ENCODE results near the gene NEDD4. TPM values are rescaled to one million over a fixed set of nuclear protein-coding genes. Genes with fewer than 3 reads are reported as not detected.
"Not testable (repeated sequence)": the region's sequence is repeated elsewhere in the genome, so short reads cannot be mapped to it uniquely, and the experiment has no call there.

NEDD4 gene
- total RNA-seq, 2 donors from 2014 or later: 7.2 to 11.1 TPM

- no peaks in the 10 kb centered on the region for H3K9me3 ChIP-seq (ENCODE audit: control insufficient read depth, low read length, poor library complexity, severe bottlenecking)
- Mint-ChIP-seq H3K4me1 (peaks cover 7% of the 10 kb centered on the region), H3K27ac (no peak overlapping the region), H3K27me3 (no peaks in the 10 kb centered on the region), H3K36me3 (ENCODE audit: low read depth) (peaks cover 6% of the 10 kb centered on the region), H3K4me3 (no peak overlapping the region)
- ATAC-seq (no peak), DNase-seq (no peak)
These were observed 24.5 kb downstream of the NEDD4 start for GRCh38 chr15:55968923-55969322.

- Mint-ChIP-seq H3K27ac (peak overlapping the region; percentile 21), H3K27me3 (no peaks in the 10 kb centered on the region), H3K4me3 (no peak overlapping the region), H3K4me1 (peaks cover 7% of the 10 kb centered on the region), H3K36me3 (ENCODE audit: low read depth) (peaks cover 6% of the 10 kb centered on the region)
- no peak for ATAC-seq
- DNase-seq: no peak
- no peaks in the 10 kb centered on the region for H3K9me3 ChIP-seq (ENCODE audit: control insufficient read depth, low read length, poor library complexity, severe bottlenecking)
These were observed 28.3 kb downstream of the NEDD4 start for GRCh38 chr15:55965091-55965490.

GRCh38 chr15:55960946-55961345, 32.5 kb downstream of the NEDD4 start:
- no peaks in the 10 kb centered on the region for H3K27me3 Mint-ChIP-seq
- no peaks in the 10 kb centered on the region for H3K9me3 ChIP-seq (ENCODE audit: control insufficient read depth, low read length, poor library complexity, severe bottlenecking)
- ATAC-seq (no peak), DNase-seq (no peak)
- no peak overlapping the region for H3K4me3 Mint-ChIP-seq
- H3K4me1 Mint-ChIP-seq: peaks cover 4% of the 10 kb centered on the region
- peaks cover 8% of the 10 kb centered on the region for H3K36me3 Mint-ChIP-seq (ENCODE audit: low read depth)
- H3K27ac Mint-ChIP-seq: no peak overlapping the region

GRCh38 chr15:55959744-55960447, 33.5 kb downstream of the NEDD4 start:
- Mint-ChIP-seq H3K27ac (no peak overlapping the region), H3K4me1 (peaks cover 4% of the 10 kb centered on the region), H3K36me3 (ENCODE audit: low read depth) (peaks cover 6% of the 10 kb centered on the region), H3K27me3 (no peaks in the 10 kb centered on the region), H3K4me3 (no peak overlapping the region)
- ATAC-seq (no peak), DNase-seq (no peak)
- no peaks in the 10 kb centered on the region for H3K9me3 ChIP-seq (ENCODE audit: control insufficient read depth, low read length, poor library complexity, severe bottlenecking)

- Mint-ChIP-seq H3K4me1 (peaks cover 2% of the 10 kb centered on the region), H3K4me3 (no peak overlapping the region), H3K36me3 (ENCODE audit: low read depth) (peaks cover 2% of the 10 kb centered on the region), H3K27ac (no peak overlapping the region), H3K27me3 (no peaks in the 10 kb centered on the region)
- H3K9me3 ChIP-seq (ENCODE audit: control insufficient read depth, low read length, poor library complexity, severe bottlenecking): no peaks in the 10 kb centered on the region
- ATAC-seq: no peak
- DNase-seq: no peak
These were observed 35.1 kb downstream of the NEDD4 start for GRCh38 chr15:55958349-55958748.

- DNase-seq (no peak), ATAC-seq (no peak)
- no peak overlapping the region for H3K4me3 Mint-ChIP-seq
- peaks cover 2% of the 10 kb centered on the region for H3K4me1 Mint-ChIP-seq
- H3K27me3 Mint-ChIP-seq: no peaks in the 10 kb centered on the region
- no peaks in the 10 kb centered on the region for H3K9me3 ChIP-seq (ENCODE audit: control insufficient read depth, low read length, poor library complexity, severe bottlenecking)
- H3K36me3 Mint-ChIP-seq (ENCODE audit: low read depth): peaks cover 2% of the 10 kb centered on the region
- no peak overlapping the region for H3K27ac Mint-ChIP-seq
These were observed 38.4 kb downstream of the NEDD4 start for GRCh38 chr15:55954862-55955605.

GRCh38 chr15:55952501-55953274, 40.7 kb downstream of the NEDD4 start:
- H3K36me3 Mint-ChIP-seq (ENCODE audit: low read depth); H3K4me1 Mint-ChIP-seq; ATAC-seq; H3K4me3 Mint-ChIP-seq; DNase-seq; H3K9me3 ChIP-seq (ENCODE audit: control insufficient read depth, low read length, poor library complexity, severe bottlenecking); H3K27ac Mint-ChIP-seq; H3K27me3 Mint-ChIP-seq: not testable (repeated sequence)

- H3K36me3 Mint-ChIP-seq (ENCODE audit: low read depth): not testable (repeated sequence)
These were observed 48.8 kb downstream of the NEDD4 start for GRCh38 chr15:55944606-55945005.

GRCh38 chr15:55942332-55942731, 51.1 kb downstream of the NEDD4 start:
- no peak for DNase-seq
- H3K27ac Mint-ChIP-seq: no peak overlapping the region

More at GRCh38 chr15:55944606-55945005, 48.8 kb downstream of the NEDD4 start:
- H3K27me3 Mint-ChIP-seq; ATAC-seq; H3K4me3 Mint-ChIP-seq; H3K4me1 Mint-ChIP-seq; H3K27ac Mint-ChIP-seq; H3K9me3 ChIP-seq (ENCODE audit: control insufficient read depth, low read length, poor library complexity, severe bottlenecking); DNase-seq: not testable (repeated sequence)

GRCh38 chr15:55937040-55937439, 56.4 kb downstream of the NEDD4 start:
- no peaks in the 10 kb centered on the region for H3K9me3 ChIP-seq (ENCODE audit: control insufficient read depth, low read length, poor library complexity, severe bottlenecking)
- Mint-ChIP-seq H3K27me3 (no peaks in the 10 kb centered on the region), H3K4me3 (no peak overlapping the region), H3K4me1 (no peaks in the 10 kb centered on the region), H3K36me3 (ENCODE audit: low read depth) (peaks cover 3% of the 10 kb centered on the region), H3K27ac (no peak overlapping the region)
- ATAC-seq: no peak
- no peak for DNase-seq

More at GRCh38 chr15:55942332-55942731, 51.1 kb downstream of the NEDD4 start:
- Mint-ChIP-seq H3K27me3 (no peaks in the 10 kb centered on the region), H3K36me3 (ENCODE audit: low read depth) (peaks cover 5% of the 10 kb centered on the region), H3K4me1 (no peaks in the 10 kb centered on the region), H3K4me3 (no peak overlapping the region)
- H3K9me3 ChIP-seq (ENCODE audit: control insufficient read depth, low read length, poor library complexity, severe bottlenecking): no peaks in the 10 kb centered on the region
- no peak for ATAC-seq

GRCh38 chr15:55928955-55929354, 64.5 kb downstream of the NEDD4 start:
- no peaks in the 10 kb centered on the region for H3K27me3 Mint-ChIP-seq
- peaks cover 3% of the 10 kb centered on the region for H3K4me1 Mint-ChIP-seq
- H3K27ac Mint-ChIP-seq: peak overlapping the region; percentile 6
- no peak overlapping the region for H3K4me3 Mint-ChIP-seq
- no peak for ATAC-seq
- H3K36me3 Mint-ChIP-seq (ENCODE audit: low read depth): no peaks in the 10 kb centered on the region
- no peaks in the 10 kb centered on the region for H3K9me3 ChIP-seq (ENCODE audit: control insufficient read depth, low read length, poor library complexity, severe bottlenecking)
- DNase-seq: no peak

GRCh38 chr15:55921744-55922143, 71.7 kb downstream of the NEDD4 start:
- ATAC-seq: no peak
- H3K27me3 Mint-ChIP-seq: no peaks in the 10 kb centered on the region
- H3K4me3 Mint-ChIP-seq: no peak overlapping the region
- H3K9me3 ChIP-seq (ENCODE audit: control insufficient read depth, low read length, poor library complexity, severe bottlenecking): no peaks in the 10 kb centered on the region
- peaks cover 3% of the 10 kb centered on the region for H3K36me3 Mint-ChIP-seq (ENCODE audit: low read depth)
- no peak overlapping the region for H3K27ac Mint-ChIP-seq
- DNase-seq: no peak
- peaks cover 2% of the 10 kb centered on the region for H3K4me1 Mint-ChIP-seq

GRCh38 chr15:55917881-55918296, 75.5 kb downstream of the NEDD4 start:
- Mint-ChIP-seq H3K36me3 (ENCODE audit: low read depth) (peaks cover 3% of the 10 kb centered on the region), H3K27ac (no peak overlapping the region), H3K4me3 (no peak overlapping the region), H3K27me3 (no peaks in the 10 kb centered on the region), H3K4me1 (peaks cover 2% of the 10 kb centered on the region)
- DNase-seq: no peak
- peak; percentile 46 for ATAC-seq
- H3K9me3 ChIP-seq (ENCODE audit: control insufficient read depth, low read length, poor library complexity, severe bottlenecking): no peaks in the 10 kb centered on the region

Measured in T-helper 17 cell (primary cell).